Endothelial cell (in vitro differentiated cells): ENCODE data around the gene RTBDN. TPM values are rescaled to one million over a fixed set of nuclear protein-coding genes. Genes with fewer than 3 reads are reported as not detected.

Experiments
- DNase-seq: peaks from one replicate; pipeline ENCODE4 v3.0.0; 2021; ENCODE audit warnings: low spot score
- H3K27ac Mint-ChIP-seq: one replicate; pipeline ENCODE4 v1.8.0; 2021; ENCODE audit warnings: mixed read lengths, inconsistent platforms; ENCODE audit not compliant: unreplicated experiment
- H3K27me3 Mint-ChIP-seq: one replicate; pipeline ENCODE4 v1.8.0; 2021; ENCODE audit warnings: mild to moderate bottlenecking, moderate library complexity, mixed read lengths, inconsistent platforms; ENCODE audit not compliant: unreplicated experiment
- H3K36me3 Mint-ChIP-seq: one replicate; pipeline ENCODE4 v1.8.0; 2021; ENCODE audit warnings: mild to moderate bottlenecking, low read depth, mixed read lengths, inconsistent platforms; ENCODE audit not compliant: unreplicated experiment
- H3K4me1 Mint-ChIP-seq: one replicate; pipeline ENCODE4 v1.8.0; 2021; ENCODE audit warnings: mild to moderate bottlenecking, mixed read lengths, inconsistent platforms; ENCODE audit not compliant: unreplicated experiment
- H3K4me3 Mint-ChIP-seq: one replicate; pipeline ENCODE4 v1.8.0; 2021; ENCODE audit warnings: mild to moderate bottlenecking, mixed read lengths, inconsistent platforms; ENCODE audit not compliant: unreplicated experiment
- H3K9me3 Mint-ChIP-seq: one replicate; pipeline ENCODE4 v1.8.0; 2021; ENCODE audit warnings: mixed read lengths, inconsistent platforms; ENCODE audit not compliant: unreplicated experiment
- total RNA-seq: library from RNA; stranded (reverse); fragmentation: NEBNext Ultra II Directional; extraction: Animal tissue kit (Norgen Biotek cat#: 25700); gene quantifications from one replicate; pipeline ENCODE4 v1.2.1, GENCODE V29; 2021; ENCODE audit not compliant: unreplicated experiment
- TF ChIP-seq, protein P1 (sequence below): fragments of 200-600 bp; sonication (generic); IDR thresholded peaks from one replicate; pipeline ENCODE4 v1.5.0; 2021; ENCODE audit warnings: antibody characterized with exemption; ENCODE audit not compliant: unreplicated experiment

Gene RTBDN
- total RNA-seq, 1 donor from 2014 or later, result not detected

DNA sequence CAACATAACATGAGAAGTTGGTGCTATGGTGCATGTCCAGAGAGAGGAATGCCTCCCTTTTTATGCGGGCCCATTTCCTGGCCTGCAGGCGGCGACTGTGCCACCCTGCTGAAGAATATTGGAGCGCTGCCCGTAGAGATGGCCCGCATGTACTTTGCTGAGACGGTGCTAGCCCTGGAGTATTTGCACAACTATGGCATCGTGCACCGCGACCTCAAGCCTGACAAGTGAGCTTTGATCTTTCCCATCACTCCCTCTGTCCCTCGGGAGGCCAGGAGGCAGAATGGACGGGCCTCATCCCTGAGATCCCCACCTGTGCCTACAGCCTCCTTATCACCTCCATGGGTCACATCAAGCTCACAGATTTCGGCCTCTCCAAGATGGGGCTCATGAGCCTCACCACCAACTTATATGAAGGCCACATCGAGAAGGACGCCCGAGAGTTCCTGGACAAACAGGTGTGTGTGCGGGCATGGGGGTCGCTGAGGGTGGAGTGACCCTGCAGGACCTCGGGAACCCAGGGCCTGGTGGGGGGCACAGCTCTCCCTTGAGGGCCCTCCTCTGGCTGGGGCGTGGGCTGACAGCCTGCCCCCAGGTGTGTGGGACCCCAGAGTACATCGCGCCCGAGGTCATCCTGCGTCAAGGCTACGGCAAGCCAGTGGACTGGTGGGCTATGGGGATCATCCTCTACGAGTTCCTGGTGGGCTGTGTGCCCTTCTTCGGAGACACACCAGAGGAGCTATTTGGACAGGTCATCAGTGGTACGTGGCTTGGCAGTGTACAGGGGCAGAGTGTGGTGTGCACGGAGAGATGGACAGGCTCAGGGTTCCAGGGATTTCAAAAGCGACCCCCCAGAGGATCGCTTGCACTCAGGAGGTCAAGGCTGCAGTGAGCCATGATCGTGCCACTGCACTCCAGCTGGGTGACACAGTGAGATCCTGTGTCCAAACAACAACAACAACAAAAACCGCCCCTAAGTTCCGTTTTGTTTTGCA is 30.6 kb upstream of the RTBDN start:
- no peaks in the 10 kb centered on the region for H3K9me3 Mint-ChIP-seq
- TF ChIP-seq, protein P1, sequence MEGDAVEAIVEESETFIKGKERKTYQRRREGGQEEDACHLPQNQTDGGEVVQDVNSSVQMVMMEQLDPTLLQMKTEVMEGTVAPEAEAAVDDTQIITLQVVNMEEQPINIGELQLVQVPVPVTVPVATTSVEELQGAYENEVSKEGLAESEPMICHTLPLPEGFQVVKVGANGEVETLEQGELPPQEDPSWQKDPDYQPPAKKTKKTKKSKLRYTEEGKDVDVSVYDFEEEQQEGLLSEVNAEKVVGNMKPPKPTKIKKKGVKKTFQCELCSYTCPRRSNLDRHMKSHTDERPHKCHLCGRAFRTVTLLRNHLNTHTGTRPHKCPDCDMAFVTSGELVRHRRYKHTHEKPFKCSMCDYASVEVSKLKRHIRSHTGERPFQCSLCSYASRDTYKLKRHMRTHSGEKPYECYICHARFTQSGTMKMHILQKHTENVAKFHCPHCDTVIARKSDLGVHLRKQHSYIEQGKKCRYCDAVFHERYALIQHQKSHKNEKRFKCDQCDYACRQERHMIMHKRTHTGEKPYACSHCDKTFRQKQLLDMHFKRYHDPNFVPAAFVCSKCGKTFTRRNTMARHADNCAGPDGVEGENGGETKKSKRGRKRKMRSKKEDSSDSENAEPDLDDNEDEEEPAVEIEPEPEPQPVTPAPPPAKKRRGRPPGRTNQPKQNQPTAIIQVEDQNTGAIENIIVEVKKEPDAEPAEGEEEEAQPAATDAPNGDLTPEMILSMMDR, result no peak
- H3K36me3 Mint-ChIP-seq, result peaks cover 3% of the 10 kb centered on the region
- no peak overlapping the region for H3K27ac Mint-ChIP-seq
- DNase-seq, result no peak
- H3K4me3 Mint-ChIP-seq, result no peak overlapping the region
- H3K27me3 Mint-ChIP-seq, result peaks cover 7% of the 10 kb centered on the region
- peaks cover 4% of the 10 kb centered on the region for H3K4me1 Mint-ChIP-seq

GRCh38 chr19:12864143-12864542 is 29.8 kb upstream of the RTBDN start:
- peaks cover 3% of the 10 kb centered on the region for H3K36me3 Mint-ChIP-seq
- no peak overlapping the region for H3K4me3 Mint-ChIP-seq
- no peak for DNase-seq
- no peak overlapping the region for H3K27ac Mint-ChIP-seq
- peaks cover 9% of the 10 kb centered on the region for H3K27me3 Mint-ChIP-seq
- H3K4me1 Mint-ChIP-seq, result peaks cover 4% of the 10 kb centered on the region
- TF ChIP-seq, protein P1, result no peak
- H3K9me3 Mint-ChIP-seq, result no peaks in the 10 kb centered on the region

DNA sequence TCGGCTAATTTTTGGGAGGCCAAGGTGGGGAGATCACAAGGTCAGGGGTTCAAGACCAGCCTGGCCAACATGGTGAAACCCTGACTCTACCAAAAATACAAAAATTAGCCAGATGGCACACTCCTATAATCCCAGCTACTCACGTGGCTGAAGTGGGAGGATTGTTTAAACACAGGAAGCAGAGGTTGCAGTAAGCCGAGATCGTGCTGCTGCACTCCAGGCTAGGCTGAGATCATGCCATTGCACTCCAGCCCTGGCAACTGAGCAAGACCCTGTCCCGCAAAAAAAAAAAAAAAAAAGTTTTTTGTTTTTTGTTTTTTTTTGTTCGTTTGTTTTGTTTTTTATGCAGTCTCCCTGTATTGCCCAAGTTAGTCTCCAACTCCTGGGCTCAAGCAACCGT is 25.2 kb upstream of the RTBDN start:
- TF ChIP-seq, protein P1, result no peak
- H3K4me3 Mint-ChIP-seq, result no peak overlapping the region
- no peak for DNase-seq
- peaks cover 7% of the 10 kb centered on the region for H3K27me3 Mint-ChIP-seq
- H3K36me3 Mint-ChIP-seq, result no peaks in the 10 kb centered on the region
- H3K27ac Mint-ChIP-seq, result no peak overlapping the region
- H3K4me1 Mint-ChIP-seq, result no peaks in the 10 kb centered on the region
- no peaks in the 10 kb centered on the region for H3K9me3 Mint-ChIP-seq

DNA sequence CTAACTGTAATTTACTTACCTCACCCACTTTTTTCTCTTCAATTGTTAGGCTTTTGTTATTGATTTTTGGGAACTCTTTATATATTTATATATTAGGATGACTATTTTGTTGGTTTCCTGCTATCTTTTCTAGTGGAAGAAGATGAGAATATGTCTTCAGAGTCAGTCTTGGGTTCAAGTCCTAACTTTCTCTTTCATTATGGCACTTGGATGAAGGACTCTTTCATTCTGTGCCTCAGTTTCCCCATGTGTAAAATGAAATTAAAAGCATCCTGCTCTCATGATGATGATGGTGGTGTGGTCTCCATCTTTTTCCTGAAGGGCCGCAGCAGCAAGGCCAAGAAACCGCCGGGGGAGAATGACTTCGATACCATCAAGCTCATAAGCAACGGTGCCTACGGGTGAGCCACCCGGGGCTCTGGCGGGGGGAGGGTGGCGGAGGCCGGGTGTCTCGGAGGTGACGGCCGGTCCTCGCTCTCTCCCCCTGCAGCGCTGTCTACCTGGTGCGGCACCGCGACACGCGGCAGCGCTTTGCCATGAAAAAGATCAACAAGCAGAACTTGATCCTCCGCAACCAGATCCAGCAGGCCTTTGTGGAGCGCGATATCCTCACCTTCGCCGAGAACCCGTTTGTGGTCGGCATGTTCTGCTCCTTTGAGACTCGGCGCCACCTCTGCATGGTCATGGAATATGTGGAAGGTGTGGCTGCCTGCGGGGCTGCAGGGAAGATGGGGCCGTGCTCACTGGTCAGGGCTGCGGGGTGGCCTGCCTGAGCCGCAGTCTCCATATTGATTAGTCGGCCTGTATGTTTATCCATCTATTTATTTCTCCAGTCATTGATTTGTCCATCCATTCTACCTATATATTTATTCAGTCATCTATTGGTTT is 23.9 kb upstream of the RTBDN start:
- H3K36me3 Mint-ChIP-seq, result no peaks in the 10 kb centered on the region
- H3K27me3 Mint-ChIP-seq, result peaks cover 5% of the 10 kb centered on the region
- DNase-seq, result no peak
- H3K4me1 Mint-ChIP-seq, result no peaks in the 10 kb centered on the region
- H3K27ac Mint-ChIP-seq, result peak overlapping the region; percentile 25
- H3K9me3 Mint-ChIP-seq, result no peaks in the 10 kb centered on the region
- TF ChIP-seq, protein P1, result no peak
- no peak overlapping the region for H3K4me3 Mint-ChIP-seq
